ENCODE measurements around the gene DROSHA. TPM values are rescaled to one million over a fixed set of nuclear protein-coding genes. Genes with fewer than 3 reads are reported as not detected.
"Not testable (repeated sequence)": the region's sequence is repeated elsewhere in the genome, so short reads cannot be mapped to it uniquely, and the experiment has no call there.

DROSHA gene, protein sequence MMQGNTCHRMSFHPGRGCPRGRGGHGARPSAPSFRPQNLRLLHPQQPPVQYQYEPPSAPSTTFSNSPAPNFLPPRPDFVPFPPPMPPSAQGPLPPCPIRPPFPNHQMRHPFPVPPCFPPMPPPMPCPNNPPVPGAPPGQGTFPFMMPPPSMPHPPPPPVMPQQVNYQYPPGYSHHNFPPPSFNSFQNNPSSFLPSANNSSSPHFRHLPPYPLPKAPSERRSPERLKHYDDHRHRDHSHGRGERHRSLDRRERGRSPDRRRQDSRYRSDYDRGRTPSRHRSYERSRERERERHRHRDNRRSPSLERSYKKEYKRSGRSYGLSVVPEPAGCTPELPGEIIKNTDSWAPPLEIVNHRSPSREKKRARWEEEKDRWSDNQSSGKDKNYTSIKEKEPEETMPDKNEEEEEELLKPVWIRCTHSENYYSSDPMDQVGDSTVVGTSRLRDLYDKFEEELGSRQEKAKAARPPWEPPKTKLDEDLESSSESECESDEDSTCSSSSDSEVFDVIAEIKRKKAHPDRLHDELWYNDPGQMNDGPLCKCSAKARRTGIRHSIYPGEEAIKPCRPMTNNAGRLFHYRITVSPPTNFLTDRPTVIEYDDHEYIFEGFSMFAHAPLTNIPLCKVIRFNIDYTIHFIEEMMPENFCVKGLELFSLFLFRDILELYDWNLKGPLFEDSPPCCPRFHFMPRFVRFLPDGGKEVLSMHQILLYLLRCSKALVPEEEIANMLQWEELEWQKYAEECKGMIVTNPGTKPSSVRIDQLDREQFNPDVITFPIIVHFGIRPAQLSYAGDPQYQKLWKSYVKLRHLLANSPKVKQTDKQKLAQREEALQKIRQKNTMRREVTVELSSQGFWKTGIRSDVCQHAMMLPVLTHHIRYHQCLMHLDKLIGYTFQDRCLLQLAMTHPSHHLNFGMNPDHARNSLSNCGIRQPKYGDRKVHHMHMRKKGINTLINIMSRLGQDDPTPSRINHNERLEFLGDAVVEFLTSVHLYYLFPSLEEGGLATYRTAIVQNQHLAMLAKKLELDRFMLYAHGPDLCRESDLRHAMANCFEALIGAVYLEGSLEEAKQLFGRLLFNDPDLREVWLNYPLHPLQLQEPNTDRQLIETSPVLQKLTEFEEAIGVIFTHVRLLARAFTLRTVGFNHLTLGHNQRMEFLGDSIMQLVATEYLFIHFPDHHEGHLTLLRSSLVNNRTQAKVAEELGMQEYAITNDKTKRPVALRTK (N-terminal part only)
- 107 TPM for polyA plus RNA-seq (2013, experiment 1 of 4)
- 120 TPM for polyA plus RNA-seq (2013, experiment 2 of 4)
- 87.2 TPM for polyA plus RNA-seq (2013, experiment 3 of 4)
- polyA plus RNA-seq (2013, experiment 4 of 4), result 94.8 TPM

DNA sequence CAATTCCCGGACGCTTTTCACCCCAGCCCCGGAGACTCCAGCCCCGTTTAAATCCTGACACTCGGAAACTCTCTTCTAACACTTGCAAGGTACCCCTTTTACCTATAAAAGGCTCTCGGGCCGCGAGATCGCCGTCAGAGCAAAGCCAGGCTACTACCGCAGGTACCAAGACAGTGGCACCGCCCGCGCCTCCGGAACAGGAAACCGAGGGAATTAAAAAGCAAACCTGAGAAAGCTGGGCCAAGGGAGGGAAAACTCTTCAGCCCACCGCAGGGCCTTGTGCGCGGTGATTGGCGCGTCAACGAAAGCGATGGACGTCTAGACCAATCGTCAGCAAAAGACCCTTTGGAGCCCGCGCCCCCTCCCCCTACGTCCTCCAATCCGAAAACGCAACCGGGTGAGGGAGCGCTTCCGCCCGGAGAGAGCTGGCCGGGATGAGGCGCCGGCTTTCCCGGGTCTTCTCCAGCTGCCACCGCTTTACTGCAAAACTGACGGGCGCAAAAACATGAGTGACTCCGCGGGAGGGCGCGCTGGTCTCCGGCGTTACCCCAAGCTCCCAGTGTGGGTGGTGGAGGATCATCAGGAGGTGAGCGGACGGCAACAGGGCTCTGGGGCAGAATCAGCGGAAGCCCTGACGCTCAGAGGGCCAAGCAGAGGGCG, at the start of gene DROSHA, which contains the start of gene C5orf22:
Gene DROSHA (minus strand): TSS at position 206 of the 660 bp plus-strand sequence. CDS start 3,034 bp downstream, outside the sequence.
Gene C5orf22 (plus strand): TSS at position 414 of the 660 bp plus-strand sequence. CDS start 92 bp downstream, at position 506.
- Histone ChIP-seq H3K4me1 (ENCODE audit: control insufficient read depth, insufficient read depth, low read length) (peaks cover 15% of the 10 kb centered on the region), H3K9me3 (ENCODE audit: control insufficient read depth, low read length) (no peaks in the 10 kb centered on the region), H3K4me3 (ENCODE audit: insufficient read depth, low read depth, low read length) (peak within 1 kb of the TSS; percentile 78), H3K27ac (ENCODE audit: insufficient read depth, low read depth, low read length, poor library complexity, severe bottlenecking) (peak within 1 kb of the TSS; percentile 78), H3K27me3 (ENCODE audit: control insufficient read depth, insufficient read depth, low read length, poor library complexity, severe bottlenecking) (no peaks in the 10 kb centered on the region), H3K36me3 (ENCODE audit: control insufficient read depth, insufficient read depth, low read length) (peaks cover 32% of the 10 kb centered on the region)
- WGBS, 2 experiments, result 0% methylated on average over 52 of the region's 52 CpGs

- WGBS, 2 experiments, result 95 to 97% methylated on average over 2 of the region's 2 CpGs
These were observed 47.7 kb upstream of the DROSHA start for GRCh38 chr5:31579558-31579957.

GRCh38 chr5:31577438-31577837, 45.5 kb upstream of the DROSHA start:
- Histone ChIP-seq H3K9me3 (ENCODE audit: control insufficient read depth, low read length) (no peaks in the 10 kb centered on the region), H3K36me3 (ENCODE audit: control insufficient read depth, insufficient read depth, low read length) (no peaks in the 10 kb centered on the region), H3K4me1 (ENCODE audit: control insufficient read depth, insufficient read depth, low read length) (no peaks in the 10 kb centered on the region), H3K4me3 (ENCODE audit: insufficient read depth, low read depth, low read length) (no peak overlapping the region), H3K27me3 (ENCODE audit: control insufficient read depth, insufficient read depth, low read length, poor library complexity, severe bottlenecking) (no peaks in the 10 kb centered on the region), H3K27ac (ENCODE audit: insufficient read depth, low read depth, low read length, poor library complexity, severe bottlenecking) (no peak overlapping the region)
- WGBS, 2 experiments, result 98 to 100% methylated on average over 3 of the region's 3 CpGs

More at GRCh38 chr5:31579558-31579957, 47.7 kb upstream of the DROSHA start:
- Histone ChIP-seq H3K36me3 (ENCODE audit: control insufficient read depth, insufficient read depth, low read length) (no peaks in the 10 kb centered on the region), H3K4me1 (ENCODE audit: control insufficient read depth, insufficient read depth, low read length) (no peaks in the 10 kb centered on the region), H3K27me3 (ENCODE audit: control insufficient read depth, insufficient read depth, low read length, poor library complexity, severe bottlenecking) (no peaks in the 10 kb centered on the region), H3K9me3 (ENCODE audit: control insufficient read depth, low read length) (no peaks in the 10 kb centered on the region), H3K27ac (ENCODE audit: insufficient read depth, low read depth, low read length, poor library complexity, severe bottlenecking) (no peak overlapping the region), H3K4me3 (ENCODE audit: insufficient read depth, low read depth, low read length) (no peak overlapping the region)

- H3K4me1 ChIP-seq (ENCODE audit: control insufficient read depth, insufficient read depth, low read length), result no peaks in the 10 kb centered on the region
These were observed 42.9 kb upstream of the DROSHA start for GRCh38 chr5:31574772-31575171.

GRCh38 chr5:31573494-31574142, 41.7 kb upstream of the DROSHA start:
- no peaks in the 10 kb centered on the region for H3K4me1 ChIP-seq (ENCODE audit: control insufficient read depth, insufficient read depth, low read length)
- 91 to 93% methylated on average over 10 of the region's 10 CpGs for WGBS, 2 experiments
- H3K27ac ChIP-seq (ENCODE audit: insufficient read depth, low read depth, low read length, poor library complexity, severe bottlenecking), result no peak overlapping the region

More at GRCh38 chr5:31574772-31575171, 42.9 kb upstream of the DROSHA start:
- Histone ChIP-seq H3K27me3 (ENCODE audit: control insufficient read depth, insufficient read depth, low read length, poor library complexity, severe bottlenecking) (no peaks in the 10 kb centered on the region), H3K27ac (ENCODE audit: insufficient read depth, low read depth, low read length, poor library complexity, severe bottlenecking) (no peak overlapping the region), H3K4me3 (ENCODE audit: insufficient read depth, low read depth, low read length) (no peak overlapping the region), H3K9me3 (ENCODE audit: control insufficient read depth, low read length) (no peaks in the 10 kb centered on the region), H3K36me3 (ENCODE audit: control insufficient read depth, insufficient read depth, low read length) (no peaks in the 10 kb centered on the region)
- WGBS, 2 experiments, result 97 to 98% methylated on average over 3 to 4 of the region's 4 CpGs

DNA sequence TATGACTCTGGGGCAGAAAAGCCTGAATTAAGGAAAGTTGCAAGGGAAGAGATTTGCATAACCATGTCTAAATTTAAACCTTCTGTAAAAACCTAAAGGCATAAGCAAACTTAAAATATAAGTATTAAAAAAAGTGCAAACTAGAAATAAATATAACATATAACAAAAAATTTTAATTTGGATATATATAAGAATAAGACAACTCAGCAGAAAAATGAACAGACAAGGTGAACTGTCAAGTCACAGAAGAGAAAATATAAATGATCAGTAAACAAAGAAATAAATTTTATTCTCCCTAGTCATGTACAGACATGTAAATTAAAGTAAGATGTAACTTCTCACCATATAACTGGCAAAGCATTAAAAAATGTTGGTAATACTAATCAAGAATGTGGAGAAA, 37.2 kb upstream of the DROSHA start:
- Histone ChIP-seq H3K36me3 (ENCODE audit: control insufficient read depth, insufficient read depth, low read length) (no peaks in the 10 kb centered on the region), H3K27me3 (ENCODE audit: control insufficient read depth, insufficient read depth, low read length, poor library complexity, severe bottlenecking) (no peaks in the 10 kb centered on the region), H3K9me3 (ENCODE audit: control insufficient read depth, low read length) (no peaks in the 10 kb centered on the region), H3K4me1 (ENCODE audit: control insufficient read depth, insufficient read depth, low read length) (no peaks in the 10 kb centered on the region), H3K4me3 (ENCODE audit: insufficient read depth, low read depth, low read length) (no peak overlapping the region), H3K27ac (ENCODE audit: insufficient read depth, low read depth, low read length, poor library complexity, severe bottlenecking) (no peak overlapping the region)

More at GRCh38 chr5:31573494-31574142, 41.7 kb upstream of the DROSHA start:
- H3K9me3 ChIP-seq (ENCODE audit: control insufficient read depth, low read length), result no peaks in the 10 kb centered on the region
- H3K4me3 ChIP-seq (ENCODE audit: insufficient read depth, low read depth, low read length), result no peak overlapping the region
- H3K36me3 ChIP-seq (ENCODE audit: control insufficient read depth, insufficient read depth, low read length), result no peaks in the 10 kb centered on the region
- no peaks in the 10 kb centered on the region for H3K27me3 ChIP-seq (ENCODE audit: control insufficient read depth, insufficient read depth, low read length, poor library complexity, severe bottlenecking)

GRCh38 chr5:31568302-31568835, 36.5 kb upstream of the DROSHA start:
- no peaks in the 10 kb centered on the region for H3K9me3 ChIP-seq (ENCODE audit: control insufficient read depth, low read length)
- no peak overlapping the region for H3K27ac ChIP-seq (ENCODE audit: insufficient read depth, low read depth, low read length, poor library complexity, severe bottlenecking)
- H3K27me3 ChIP-seq (ENCODE audit: control insufficient read depth, insufficient read depth, low read length, poor library complexity, severe bottlenecking), result no peaks in the 10 kb centered on the region
- 95 to 100% methylated on average over 1 of the region's 1 CpG for WGBS, 2 experiments
- no peaks in the 10 kb centered on the region for H3K4me1 ChIP-seq (ENCODE audit: control insufficient read depth, insufficient read depth, low read length)
- no peaks in the 10 kb centered on the region for H3K36me3 ChIP-seq (ENCODE audit: control insufficient read depth, insufficient read depth, low read length)
- H3K4me3 ChIP-seq (ENCODE audit: insufficient read depth, low read depth, low read length), result no peak overlapping the region

DNA sequence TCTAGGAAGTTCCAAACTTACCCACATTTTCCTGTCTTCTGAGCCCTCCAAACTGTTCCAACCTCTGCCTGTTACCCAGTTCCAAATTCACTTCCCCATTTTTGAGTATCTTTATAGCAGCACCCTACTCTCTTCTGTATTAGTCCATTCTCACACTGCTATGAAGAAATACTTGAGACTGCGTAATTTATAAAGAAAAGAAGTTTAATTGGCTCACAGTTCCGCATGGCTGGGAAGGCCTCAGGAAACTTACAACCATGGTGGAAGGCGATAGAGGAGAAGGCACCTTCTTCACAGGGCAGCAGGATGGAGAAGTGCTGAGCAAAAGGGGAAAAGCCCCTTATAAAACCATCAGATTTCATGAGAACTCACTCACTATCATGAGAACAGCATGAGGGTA, 34.5 kb upstream of the DROSHA start:
- WGBS, 2 experiments, result 88 to 93% methylated on average over 3 of the region's 3 CpGs
- not testable (repeated sequence) for H3K27ac ChIP-seq (ENCODE audit: insufficient read depth, low read depth, low read length, poor library complexity, severe bottlenecking); H3K4me3 ChIP-seq (ENCODE audit: insufficient read depth, low read depth, low read length)

DNA sequence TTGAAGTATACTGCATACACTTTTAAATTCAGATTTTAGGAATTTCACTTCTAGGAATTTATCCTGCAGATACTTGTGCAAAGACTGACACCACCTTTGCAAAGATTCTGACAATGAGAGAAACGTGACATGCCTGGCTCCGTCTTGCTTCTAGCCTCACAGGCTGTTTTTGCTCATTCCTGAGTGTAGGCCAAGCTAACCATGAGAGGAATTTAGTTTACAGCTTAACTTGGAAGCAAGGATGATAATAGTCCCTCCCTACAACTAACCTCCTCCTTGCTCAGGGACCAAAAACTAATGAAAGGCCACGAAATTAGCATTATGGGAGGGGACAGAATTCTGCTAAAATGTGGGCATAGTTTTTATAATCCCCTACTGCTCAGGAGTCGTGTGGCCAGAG, 31.3 kb upstream of the DROSHA start:
- Histone ChIP-seq H3K27ac (ENCODE audit: insufficient read depth, low read depth, low read length, poor library complexity, severe bottlenecking) (no peak overlapping the region), H3K36me3 (ENCODE audit: control insufficient read depth, insufficient read depth, low read length) (no peaks in the 10 kb centered on the region), H3K27me3 (ENCODE audit: control insufficient read depth, insufficient read depth, low read length, poor library complexity, severe bottlenecking) (no peaks in the 10 kb centered on the region), H3K4me3 (ENCODE audit: insufficient read depth, low read depth, low read length) (no peak overlapping the region), H3K4me1 (ENCODE audit: control insufficient read depth, insufficient read depth, low read length) (no peaks in the 10 kb centered on the region), H3K9me3 (ENCODE audit: control insufficient read depth, low read length) (no peaks in the 10 kb centered on the region)
- WGBS, 2 experiments, result 85 to 90% methylated on average over 4 of the region's 4 CpGs

More for the DNA sequence above, 34.5 kb upstream of the DROSHA start:
- H3K9me3 ChIP-seq (ENCODE audit: control insufficient read depth, low read length); H3K27me3 ChIP-seq (ENCODE audit: control insufficient read depth, insufficient read depth, low read length, poor library complexity, severe bottlenecking); H3K4me1 ChIP-seq (ENCODE audit: control insufficient read depth, insufficient read depth, low read length); H3K36me3 ChIP-seq (ENCODE audit: control insufficient read depth, insufficient read depth, low read length): not testable (repeated sequence)

All from ectodermal cell (in vitro differentiated cells).